T-helper 2 cell treated with Interferon-gamma antibody and Interleukin-4, amounts not matched to agents 100 ng/mL and 5 ng/mL, for 36 hours (primary cell): ENCODE measurements around the gene PHACTR1. TPM values are rescaled to one million over a fixed set of nuclear protein-coding genes. Genes with fewer than 3 reads are reported as not detected.

Experiments used
- intact Hi-C: fragments of 100-400 bp; cut with micrococcal nuclease; formaldehyde crosslinking; loops from one replicate; pipeline ENCODE4 v1.15.1; 2023
- total RNA-seq: library from RNA; stranded (reverse); gene quantifications from 2 replicates; pipeline ENCODE4 v1.2.3, GENCODE V29; 2022

The PHACTR1 gene
- total RNA-seq, 1 donor from 2014 or later: 0.11 TPM

DNA sequence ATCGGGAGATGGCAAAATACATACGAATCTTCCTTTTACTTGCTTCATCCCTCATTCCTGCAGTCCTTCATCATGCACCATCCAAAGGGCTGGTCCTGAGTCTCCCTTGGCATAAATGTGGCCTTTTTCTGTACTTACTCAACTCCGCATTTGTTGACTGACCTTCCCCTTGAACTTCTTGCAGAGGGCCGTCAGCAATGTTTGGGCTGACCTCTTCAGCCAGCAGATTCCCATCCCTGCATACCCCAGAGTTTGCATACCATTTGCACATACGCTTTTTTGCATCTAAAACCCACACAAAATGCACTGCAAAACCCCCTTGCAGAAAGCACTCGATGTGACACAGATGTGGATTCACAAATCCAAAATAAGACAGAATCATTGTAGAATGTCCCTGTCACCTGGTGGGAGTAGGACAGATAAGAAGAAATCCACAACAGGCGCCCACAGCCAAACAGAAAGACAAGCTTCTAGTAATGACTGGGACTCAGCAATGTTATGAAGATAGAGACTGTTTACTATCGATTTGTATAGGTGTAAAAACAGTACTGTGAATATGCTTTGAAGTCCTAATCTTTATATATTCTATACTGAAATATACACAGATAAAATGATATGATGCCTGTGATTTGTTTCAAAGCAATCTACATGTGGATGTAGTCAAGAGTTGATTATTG, 566.0 kb downstream of the PHACTR1 start:
- intact Hi-C loops: no loop called here

DNA sequence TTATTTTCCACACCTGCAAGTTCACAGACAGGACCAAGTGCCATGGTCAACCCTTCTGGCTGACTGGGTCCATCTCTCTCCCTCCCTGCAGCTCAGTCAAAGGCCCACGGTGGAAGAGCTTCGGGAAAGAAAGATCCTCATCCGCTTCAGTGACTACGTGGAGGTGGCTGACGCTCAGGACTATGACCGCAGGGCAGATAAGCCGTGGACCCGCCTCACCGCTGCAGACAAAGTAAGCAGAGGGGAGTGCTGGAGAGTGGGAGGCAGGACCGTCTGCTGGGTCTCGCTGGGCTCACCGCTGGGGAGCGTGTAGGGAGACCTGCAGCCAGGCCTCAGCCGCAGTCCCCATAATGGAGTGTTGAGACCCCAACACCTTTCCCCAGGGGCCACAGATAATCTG, 566.8 kb downstream of the PHACTR1 start:
- intact Hi-C loops: no loop called here

DNA sequence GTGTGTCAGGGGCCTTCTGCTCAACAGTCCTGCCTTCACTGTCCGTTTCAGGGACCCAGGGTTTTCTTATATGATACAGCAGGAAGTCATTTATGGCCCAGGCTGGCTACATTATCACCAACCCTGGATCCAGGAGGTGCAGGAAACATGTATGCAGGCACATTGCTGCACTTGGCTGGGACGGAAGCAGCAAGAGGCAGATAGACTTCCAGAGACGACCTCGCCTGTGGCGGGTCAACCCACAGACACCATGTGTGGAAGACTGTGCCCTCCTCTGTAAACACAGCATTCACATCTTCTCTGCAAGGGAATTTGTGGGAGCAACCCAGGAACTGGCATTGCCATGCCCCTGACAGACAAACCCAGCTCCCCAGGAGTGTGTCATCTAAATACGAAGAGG, 568.1 kb downstream of the PHACTR1 start:
- intact Hi-C loops: no loop called here

DNA sequence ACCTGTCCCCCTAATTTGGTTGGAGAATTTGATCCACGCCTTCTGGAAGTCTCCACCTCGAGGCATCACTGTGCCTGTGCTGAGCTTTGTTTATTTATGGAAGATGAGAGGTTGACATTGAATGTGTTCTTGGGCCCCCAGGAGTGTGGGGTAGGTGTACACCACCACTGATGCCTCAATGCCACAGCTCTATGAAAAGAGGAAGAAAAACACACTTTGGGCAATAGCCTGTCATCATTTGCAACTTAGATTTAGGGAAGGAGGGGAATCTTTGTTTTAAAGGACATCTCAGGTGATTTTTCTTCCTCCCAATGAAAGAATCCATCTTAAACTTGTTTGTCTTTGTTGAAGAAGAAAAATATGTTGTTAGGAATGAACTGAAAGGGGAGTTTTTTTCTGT, 569.1 kb downstream of the PHACTR1 start:
- intact Hi-C loops: no loop called here

DNA sequence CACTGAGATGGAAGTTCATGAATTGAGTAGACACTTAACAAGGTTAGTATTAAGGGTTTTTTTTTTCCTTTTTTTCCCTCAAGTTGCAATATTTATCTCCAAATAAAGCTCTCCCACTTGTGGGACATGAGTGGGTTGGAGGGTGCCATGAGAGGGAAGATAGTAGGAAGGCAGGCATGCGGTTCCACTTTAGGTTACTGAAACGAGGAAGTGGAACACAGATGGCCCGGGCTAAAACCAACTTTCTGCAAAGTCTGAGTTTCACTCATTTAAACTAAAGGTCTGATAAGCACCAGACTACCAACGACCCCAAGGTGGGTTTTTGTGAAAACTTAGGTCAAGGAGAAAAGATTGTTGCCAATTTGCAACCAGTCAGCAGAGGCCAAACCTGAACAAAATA, 569.6 kb downstream of the PHACTR1 start:
- intact Hi-C loops: no loop called here

DNA sequence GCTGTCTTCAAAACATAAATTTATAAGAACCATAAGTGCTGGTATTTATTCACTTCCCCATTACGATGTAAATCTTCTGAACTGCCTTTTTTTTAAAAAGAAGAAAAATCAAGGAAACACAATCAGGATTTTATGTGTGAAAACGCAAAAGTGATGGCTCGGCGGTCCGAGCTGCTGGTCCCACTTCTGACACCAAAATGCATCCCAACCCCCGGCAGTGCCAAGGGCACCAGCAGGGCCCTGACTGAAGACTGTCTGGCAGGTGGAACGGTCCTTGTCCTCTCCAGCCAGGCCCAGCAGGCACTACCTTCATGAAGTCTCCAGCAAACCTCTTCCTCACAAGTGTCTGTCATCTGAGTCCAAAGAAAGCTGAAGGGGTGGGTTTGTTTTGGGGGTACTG, 570.5 kb downstream of the PHACTR1 start:
- intact Hi-C loops: no loop called here

DNA sequence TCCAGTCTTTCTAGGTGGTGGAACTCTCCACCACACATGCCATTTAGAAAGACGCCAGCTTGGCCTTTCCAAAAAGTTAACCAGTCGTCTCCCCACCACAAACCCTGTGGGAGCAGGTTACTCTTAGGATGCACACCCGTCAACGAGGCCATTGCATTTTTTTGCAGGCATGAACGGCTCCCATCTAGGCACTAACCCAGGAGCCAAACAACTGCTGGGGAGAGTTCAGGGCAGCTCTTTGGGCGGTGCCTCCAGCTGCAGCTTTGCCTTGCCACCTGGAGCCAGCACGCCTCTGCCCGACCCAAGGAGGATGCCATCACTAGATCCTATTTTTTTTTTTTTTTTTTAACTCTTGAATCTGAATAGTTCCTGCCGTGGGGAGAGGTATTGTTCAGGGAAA, 571.9 kb downstream of the PHACTR1 start:
- intact Hi-C loops: no loop called here

DNA sequence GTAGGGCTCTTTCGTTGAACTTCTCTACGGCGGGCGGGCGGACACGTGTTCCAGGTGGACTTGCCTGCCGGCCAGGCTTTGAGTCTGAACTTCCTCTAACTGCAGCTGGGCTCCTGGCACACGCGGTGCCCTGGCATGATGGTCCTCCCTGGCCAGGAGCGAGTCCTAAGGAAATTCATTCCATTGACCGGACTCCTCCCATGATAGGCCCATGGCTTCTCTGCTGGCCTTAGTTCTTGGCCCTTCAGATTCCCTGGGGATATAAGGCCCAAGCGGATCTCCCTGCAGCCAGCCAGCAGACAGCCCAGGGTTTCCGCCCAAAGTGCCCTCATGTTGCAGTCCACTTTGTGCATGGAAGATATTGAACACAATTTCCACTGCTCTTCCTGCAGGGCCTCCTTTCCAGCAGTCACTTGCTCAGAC, 572.4 kb downstream of the PHACTR1 start:
- intact Hi-C loops: no loop called here

DNA sequence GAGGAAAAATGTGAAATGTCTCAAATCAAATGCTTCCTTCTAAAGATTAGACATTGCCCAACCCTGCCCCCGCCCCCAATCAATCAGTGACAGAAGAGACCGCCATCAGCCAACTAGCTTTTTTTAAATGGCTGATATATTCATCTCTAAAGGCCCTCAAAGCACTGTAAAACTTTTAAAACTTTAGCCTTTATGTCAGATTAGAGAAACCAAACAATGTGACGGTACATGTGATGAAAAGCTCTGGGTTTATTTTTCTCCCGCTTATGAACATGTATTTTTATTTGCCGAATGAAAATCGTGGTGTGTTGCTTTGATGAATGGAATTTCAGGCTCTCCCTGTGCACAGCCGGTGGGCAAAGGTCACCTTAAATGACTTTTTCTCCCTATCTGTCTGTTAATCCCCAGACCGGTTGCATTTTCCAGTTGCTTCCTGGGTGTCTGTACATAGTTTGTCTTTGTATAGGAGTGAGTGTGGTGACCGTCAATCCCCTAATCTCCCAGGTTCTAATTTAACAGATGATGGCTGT, 573.3 kb downstream of the PHACTR1 start:
- intact Hi-C loops: no loop called here

DNA sequence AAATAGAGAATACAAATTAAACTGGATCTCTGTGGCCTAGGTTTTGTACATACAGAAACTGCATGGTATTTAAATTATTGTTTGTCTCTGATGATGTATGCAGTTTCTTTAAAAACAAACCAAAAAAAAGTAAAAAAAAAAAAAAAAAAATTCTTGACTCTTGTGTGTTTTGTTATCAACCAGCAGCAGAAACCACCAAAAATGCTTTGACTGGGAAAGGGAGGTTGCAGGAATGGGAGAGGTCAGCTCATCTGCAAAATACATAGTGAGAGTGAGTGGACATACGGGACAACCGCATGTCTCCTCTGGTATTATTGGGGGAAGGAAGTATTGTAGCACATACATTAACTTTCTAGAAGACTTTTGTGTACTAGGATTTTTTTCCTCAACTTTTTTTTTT, 573.8 kb downstream of the PHACTR1 start:
- intact Hi-C loops: no loop called here

DNA sequence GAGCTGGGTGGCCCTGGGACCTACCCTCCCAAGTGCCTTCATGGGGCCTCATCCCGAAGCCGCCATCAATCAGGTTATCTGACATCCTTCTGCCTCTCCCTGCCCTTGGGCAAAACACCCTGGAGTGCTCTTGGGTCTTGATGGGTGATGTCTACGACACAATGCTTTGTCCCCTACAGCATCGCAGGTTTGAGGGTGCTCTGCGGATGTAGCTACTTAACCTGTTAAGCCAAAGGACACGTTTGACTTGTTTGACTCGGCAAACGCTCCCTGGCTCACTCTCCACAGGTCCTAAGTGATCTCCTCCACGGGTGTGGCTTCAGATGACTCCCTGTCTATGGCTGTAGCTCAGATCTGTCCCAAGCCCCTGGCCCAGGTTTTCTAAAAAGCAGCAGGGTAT, 576.2 kb downstream of the PHACTR1 start:
- intact Hi-C loops: no loop called here

DNA sequence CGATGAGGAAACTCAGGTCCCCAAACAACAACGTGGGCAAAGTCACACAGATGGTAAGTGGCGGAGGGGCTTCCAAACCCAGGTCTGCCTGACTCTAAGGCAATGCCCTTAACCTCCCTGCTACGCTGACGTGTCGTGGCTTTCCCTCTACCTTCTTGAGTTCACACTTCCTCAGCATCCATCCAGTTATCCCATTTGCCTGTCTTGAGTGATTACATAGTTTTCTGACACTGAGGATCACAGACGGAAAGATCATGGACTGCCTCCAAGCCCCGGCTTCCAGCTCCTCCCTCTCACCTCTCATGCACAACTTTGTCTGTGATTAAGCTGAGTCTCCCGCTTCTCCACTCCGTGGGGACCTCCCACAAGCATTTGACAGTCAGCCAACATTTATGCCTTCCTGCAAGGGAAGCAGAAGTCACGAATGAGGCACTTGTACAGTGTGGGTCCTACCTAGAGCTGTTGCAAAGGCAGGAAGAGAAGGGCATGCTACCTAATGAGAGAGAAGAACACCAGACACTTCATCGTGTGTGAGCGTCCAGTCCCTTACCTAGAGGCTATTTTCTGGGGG, 578.0 kb downstream of the PHACTR1 start:
- intact Hi-C loops: no loop called here

DNA sequence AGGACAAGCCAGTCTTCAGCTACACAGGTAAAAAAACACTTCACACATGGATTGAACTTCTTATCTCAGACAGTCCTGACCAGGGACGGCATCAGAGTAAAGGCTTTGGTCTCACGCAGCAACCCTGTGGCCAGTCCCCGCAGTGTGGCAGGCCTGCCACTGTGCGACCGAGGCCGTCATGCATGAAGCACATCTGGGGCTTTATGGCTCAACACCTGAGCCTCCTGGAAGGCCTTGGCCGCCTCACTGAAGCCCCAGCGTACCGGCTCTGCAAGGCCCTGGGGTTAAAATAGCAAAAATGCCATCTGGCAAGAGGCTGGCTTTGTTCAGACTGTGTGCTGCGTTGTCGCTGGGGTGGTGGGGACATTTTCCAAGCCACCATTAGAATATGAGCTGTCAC, 579.0 kb downstream of the PHACTR1 start:
- intact Hi-C loops: no loop called here

DNA sequence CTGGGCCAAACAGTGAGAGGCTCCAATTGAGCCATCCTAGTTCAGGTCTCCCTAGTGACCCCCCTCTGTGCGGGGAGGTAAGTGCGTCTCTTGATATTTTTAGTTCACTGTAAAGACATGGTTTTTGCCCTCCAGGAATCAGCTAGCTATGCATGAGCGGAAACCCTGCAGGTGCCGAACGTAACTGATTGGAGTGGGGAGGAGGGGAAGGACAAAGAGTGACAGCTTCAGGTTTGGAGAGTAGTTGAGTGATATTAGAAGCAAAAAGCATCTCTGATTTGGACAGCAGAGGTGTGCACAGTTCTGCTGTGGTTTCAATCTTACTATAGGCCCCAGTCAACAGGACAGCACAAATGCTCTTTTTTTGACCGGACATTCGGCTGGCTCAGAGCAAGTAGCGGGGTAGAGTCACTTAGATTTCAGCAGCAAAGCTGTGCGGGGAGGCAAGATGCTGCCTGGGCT, 580.0 kb downstream of the PHACTR1 start:
- intact Hi-C loops: no loop called here

DNA sequence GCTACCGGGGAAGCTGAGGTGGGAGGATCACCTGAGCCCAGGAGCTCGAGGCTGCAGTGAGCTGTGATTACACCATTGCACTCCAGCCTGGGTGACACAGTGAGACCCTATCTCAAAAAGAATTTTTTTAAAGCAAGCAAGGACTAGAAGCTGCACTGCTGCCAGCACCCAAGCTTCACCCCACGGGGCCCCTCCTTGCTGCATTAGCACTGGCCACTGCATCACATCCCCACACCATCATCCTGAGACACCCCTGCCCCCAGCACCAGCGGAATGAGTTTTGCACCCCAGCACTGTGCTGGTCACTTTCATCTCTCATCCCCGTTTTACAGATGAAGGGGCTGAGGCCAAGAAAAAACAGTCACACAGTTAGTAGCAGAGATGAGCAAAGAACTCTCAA, 580.8 kb downstream of the PHACTR1 start:
- intact Hi-C loops: no loop called here

DNA sequence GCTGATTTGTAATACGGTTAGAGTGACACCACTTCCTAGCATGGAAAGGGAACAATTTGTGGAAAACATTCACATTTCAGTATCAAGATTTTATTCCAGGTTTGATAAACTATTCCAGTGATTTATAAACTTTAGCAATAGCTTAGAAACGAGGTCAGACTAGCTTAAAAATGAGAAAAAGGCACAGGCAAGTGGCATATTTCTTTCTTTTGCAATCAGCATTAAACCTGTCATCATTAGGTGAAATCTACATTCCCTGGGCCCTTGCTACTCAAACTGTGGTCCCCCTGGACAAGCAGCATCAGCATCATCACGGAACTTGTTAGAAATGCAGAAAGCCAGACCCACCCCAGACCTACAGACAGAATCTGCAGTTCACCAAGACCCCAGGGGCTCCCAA, 581.9 kb downstream of the PHACTR1 start:
- intact Hi-C loops: no loop called here

DNA sequence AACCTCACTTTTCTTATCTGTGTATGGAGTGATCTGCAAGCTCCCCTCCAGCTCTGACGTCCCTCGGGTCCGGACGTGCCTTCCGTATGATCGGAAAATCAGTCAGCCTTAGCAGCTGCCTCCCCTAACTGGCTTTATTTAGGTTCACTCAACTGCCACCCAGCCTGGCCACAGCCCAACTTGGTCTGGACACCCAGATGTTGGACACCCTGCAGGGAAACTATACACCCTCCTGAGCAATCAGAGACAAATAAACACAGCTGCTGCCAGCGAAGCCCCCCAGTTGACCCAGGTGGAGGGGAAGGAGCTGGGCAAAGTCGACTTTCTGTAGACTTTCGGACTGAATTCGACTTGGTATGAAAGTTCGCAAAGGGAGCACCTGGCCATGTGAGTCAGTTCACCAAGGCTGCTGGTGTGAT, 582.8 kb downstream of the PHACTR1 start:
- intact Hi-C loops: no loop called here

DNA sequence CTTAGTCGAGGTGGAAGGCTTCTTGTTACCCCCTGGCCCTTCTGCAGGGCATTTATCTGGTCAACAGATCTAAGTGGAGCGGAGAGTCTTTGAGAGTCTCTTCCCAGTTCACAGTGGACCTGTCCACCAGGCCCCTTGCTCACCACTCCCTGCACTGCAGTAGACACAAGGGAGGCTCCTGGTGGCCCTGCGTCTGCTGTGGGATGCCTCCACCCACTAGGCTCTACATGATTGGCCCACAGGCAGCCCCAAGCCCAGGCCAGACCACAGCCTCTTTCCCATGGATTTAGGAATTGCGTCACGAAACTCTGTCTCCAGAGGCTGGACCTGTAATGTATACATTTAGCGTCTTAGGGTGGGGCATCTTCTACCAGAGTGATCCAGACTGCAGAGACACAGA, 583.4 kb downstream of the PHACTR1 start:
- intact Hi-C loops: no loop called here

DNA sequence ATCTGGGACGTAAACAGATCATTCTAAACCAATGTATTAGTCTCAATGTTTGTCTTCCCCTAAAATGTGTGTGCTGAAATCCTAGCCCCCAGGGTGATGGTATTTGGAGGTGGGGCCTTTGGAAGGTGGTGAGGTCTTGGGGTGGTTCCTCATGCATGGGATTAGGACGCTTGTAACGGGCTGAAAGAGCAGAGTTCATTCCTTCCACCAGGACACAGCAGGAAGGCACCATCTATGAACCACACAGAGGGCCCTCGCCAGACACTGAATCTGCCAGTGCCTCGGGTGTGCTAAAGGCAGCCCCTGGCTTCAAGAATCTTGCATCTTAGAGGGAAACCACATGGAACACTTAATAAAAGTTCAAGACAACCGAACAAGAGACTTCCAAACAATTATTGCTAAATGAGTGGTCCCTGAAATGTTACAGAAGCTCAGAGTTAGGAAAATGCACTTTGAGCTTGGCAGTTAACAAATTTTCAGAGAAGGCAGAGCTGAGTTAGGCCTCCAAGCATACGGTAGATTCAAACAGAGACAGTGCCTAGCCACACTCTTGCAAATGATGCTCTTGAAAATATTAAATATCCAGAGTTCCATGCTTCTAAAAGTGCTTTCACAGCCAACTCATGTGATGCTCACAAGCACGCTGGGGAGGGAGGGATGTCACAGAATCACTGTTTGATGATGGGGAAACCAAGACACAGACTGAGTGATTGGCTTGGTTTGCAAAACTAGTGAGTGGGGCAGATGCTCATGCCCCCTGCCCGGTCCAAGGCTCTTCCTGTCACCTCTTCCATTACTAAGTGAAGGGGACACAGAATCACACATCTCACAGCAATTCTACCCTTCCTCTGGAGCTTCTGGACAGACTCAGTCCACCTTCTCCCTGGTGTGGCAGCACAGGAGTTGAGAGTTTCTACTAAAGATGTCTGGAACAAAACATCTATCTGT, 584.4 kb downstream of the PHACTR1 start:
- intact Hi-C loops: no loop called here

DNA sequence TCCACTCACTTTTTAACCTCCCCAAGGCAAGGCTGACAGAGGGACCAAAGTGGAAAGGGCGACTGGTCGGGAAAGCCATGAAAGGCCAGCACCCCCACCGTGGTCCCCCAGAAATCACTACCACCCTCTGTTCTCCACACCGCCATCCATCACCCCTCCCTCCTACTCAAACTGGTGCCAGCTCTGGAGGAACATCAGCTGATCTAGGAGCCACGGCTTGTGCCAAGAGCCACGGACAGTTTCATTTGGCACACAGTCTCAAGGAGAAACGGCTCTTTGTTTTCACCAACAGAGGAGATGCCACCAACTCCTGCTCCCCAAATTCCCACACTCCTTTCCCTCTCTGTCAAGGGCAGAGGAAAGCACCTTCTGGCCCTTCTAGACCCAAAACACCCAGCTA, 585.7 kb downstream of the PHACTR1 start:
- intact Hi-C loops: loop anchor here (2.0 kb wide), 1 partner anchor 27 kb away; the partner anchor contains the start of gene TBC1D7

DNA sequence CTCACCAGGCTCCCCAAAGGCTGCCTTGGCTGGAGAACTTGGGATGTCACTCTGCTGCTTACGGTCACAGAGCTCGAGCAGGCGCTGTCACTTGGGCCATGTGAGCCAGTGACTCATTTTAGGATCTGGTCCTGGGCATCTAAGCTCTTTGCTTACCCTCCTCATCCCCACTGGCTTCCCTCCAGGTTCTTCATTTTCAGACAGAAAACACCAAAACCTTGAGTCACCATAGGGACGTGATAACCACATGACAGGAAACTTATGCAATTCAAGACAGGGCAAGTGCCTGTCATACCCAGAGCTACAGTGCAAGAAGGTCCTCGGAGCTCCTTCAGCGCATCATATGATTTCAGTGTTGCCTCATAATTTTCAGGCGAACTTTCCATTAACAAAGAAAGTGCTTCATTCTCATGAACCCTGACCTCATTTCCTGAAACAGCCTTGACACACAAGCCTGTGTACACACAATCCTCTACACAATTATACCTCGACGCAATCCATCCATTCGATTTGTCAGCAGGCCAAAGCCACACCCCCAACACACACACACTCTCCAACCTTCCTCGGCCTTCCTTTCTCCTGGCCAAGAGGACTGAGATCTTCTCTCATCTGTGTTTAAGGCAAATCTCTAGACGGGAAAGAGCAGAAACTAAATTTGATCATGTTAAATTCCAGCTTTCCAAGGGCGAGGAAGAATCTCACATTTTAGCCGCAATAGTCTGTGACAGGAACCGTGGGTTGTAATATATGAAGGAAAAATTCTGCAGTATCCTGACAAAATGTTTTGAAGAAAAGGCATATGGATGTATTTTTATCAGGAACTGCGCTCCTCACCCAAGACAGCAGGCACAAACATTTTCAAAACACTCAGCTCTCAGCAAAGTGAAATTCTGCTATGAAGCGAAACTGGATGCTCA, 586.4 kb downstream of the PHACTR1 start:
- intact Hi-C loops: loop anchor here (2.0 kb wide), 1 partner anchor 26 kb away; the partner anchor contains the start of gene TBC1D7
